GM12865 (cell line): ENCODE data around the gene SLC6A18.

ENCODE experiments used
- DNase-seq: peaks from one replicate; pipeline ENCODE4 v3.0.0; 2010; ENCODE audit warnings: low read depth
- H3K4me3 ChIP-seq: 2 replicates; pipeline ENCODE4 v1.5.1; 2011; ENCODE audit warnings: mild to moderate bottlenecking, low read depth, low read length, control low read depth
- CTCF ChIP-seq: IDR thresholded peaks from 2 replicates; pipeline ENCODE4 v1.5.1; 2011; ENCODE audit warnings: low read length, control low read depth, low read depth, inconsistent platforms; ENCODE audit not compliant: insufficient read depth; ENCODE audit errors: missing control alignments

The SLC6A18 gene

GRCh38 chr5:1187234-1187949 is 37.8 kb upstream of the SLC6A18 start:
- TF ChIP-seq CTCF, result no peak

GRCh38 chr5:1187950-1188334 is 37.2 kb upstream of the SLC6A18 start:
- no peak for TF ChIP-seq CTCF
- no peak overlapping the region for H3K4me3 ChIP-seq

More at GRCh38 chr5:1187234-1187949, 37.8 kb upstream of the SLC6A18 start:
- no peak for DNase-seq
- H3K4me3 ChIP-seq, result no peak overlapping the region

GRCh38 chr5:1188464-1188863 is 36.7 kb upstream of the SLC6A18 start:
- no peak for TF ChIP-seq CTCF
- no peak overlapping the region for H3K4me3 ChIP-seq
- DNase-seq, result no peak

More at GRCh38 chr5:1187950-1188334, 37.2 kb upstream of the SLC6A18 start:
- no peak for DNase-seq

GRCh38 chr5:1189269-1189668 is 35.9 kb upstream of the SLC6A18 start:
- DNase-seq, result no peak
- TF ChIP-seq CTCF, result no peak

GRCh38 chr5:1190278-1190677 is 34.9 kb upstream of the SLC6A18 start:
- DNase-seq, result no peak
- no peak for TF ChIP-seq CTCF
- no peak overlapping the region for H3K4me3 ChIP-seq

More at GRCh38 chr5:1189269-1189668, 35.9 kb upstream of the SLC6A18 start:
- no peak overlapping the region for H3K4me3 ChIP-seq

- DNase-seq, result no peak
- H3K4me3 ChIP-seq, result no peak overlapping the region
- TF ChIP-seq CTCF, result no peak
These were observed 34.3 kb upstream of the SLC6A18 start for GRCh38 chr5:1190837-1191239.
